ENCODE results near the gene GRIN2A.

Gene GRIN2A

DNA sequence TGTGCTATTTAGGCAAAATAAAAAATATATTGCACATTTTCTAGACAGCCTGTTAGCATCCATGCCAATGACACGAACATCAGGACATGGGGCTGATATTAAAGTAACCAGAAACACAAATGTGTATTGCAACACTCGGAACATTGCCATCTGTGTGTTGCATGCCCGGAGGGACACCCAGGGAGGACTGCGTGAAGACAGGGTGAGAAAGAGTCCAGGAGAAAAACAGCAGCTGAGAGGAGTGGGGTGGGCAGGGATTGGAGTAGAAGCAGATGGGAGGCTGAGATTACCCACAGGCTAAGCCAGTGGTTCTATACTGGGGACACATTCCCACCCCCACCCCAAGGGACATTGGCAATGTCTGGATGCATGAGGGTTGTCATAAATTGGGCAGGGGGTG lies 114.8 kb downstream of the GRIN2A start:
- Histone ChIP-seq H3K27ac (replicated peaks) (no peak overlapping the region), H3K4me3 (replicated peaks; ENCODE audit: insufficient read depth, low read length) (no peak overlapping the region), H3K27me3 (ENCODE audit: insufficient read depth, poor library complexity, severe bottlenecking) (no peaks in the 10 kb centered on the region)
- DNase-seq (ENCODE audit: low read depth in 1 of 2, low spot score in 1 of 2): no peak
- TF ChIP-seq SPI1 (IDR thresholded peaks at IDR 0.05; ENCODE audit: borderline replicate concordance, low read depth) (no peak), POLR2AphosphoS5 (IDR thresholded peaks at IDR 0.05; ENCODE audit: low read depth) (no peak), GABPA (IDR thresholded peaks at IDR 0.05; ENCODE audit: low read depth) (no peak)
- TF ChIP-seq, protein P1, sequence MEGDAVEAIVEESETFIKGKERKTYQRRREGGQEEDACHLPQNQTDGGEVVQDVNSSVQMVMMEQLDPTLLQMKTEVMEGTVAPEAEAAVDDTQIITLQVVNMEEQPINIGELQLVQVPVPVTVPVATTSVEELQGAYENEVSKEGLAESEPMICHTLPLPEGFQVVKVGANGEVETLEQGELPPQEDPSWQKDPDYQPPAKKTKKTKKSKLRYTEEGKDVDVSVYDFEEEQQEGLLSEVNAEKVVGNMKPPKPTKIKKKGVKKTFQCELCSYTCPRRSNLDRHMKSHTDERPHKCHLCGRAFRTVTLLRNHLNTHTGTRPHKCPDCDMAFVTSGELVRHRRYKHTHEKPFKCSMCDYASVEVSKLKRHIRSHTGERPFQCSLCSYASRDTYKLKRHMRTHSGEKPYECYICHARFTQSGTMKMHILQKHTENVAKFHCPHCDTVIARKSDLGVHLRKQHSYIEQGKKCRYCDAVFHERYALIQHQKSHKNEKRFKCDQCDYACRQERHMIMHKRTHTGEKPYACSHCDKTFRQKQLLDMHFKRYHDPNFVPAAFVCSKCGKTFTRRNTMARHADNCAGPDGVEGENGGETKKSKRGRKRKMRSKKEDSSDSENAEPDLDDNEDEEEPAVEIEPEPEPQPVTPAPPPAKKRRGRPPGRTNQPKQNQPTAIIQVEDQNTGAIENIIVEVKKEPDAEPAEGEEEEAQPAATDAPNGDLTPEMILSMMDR (IDR thresholded peaks at IDR 0.05; ENCODE audit: insufficient read depth, low read length): no peak
- TF ChIP-seq, protein P2, sequence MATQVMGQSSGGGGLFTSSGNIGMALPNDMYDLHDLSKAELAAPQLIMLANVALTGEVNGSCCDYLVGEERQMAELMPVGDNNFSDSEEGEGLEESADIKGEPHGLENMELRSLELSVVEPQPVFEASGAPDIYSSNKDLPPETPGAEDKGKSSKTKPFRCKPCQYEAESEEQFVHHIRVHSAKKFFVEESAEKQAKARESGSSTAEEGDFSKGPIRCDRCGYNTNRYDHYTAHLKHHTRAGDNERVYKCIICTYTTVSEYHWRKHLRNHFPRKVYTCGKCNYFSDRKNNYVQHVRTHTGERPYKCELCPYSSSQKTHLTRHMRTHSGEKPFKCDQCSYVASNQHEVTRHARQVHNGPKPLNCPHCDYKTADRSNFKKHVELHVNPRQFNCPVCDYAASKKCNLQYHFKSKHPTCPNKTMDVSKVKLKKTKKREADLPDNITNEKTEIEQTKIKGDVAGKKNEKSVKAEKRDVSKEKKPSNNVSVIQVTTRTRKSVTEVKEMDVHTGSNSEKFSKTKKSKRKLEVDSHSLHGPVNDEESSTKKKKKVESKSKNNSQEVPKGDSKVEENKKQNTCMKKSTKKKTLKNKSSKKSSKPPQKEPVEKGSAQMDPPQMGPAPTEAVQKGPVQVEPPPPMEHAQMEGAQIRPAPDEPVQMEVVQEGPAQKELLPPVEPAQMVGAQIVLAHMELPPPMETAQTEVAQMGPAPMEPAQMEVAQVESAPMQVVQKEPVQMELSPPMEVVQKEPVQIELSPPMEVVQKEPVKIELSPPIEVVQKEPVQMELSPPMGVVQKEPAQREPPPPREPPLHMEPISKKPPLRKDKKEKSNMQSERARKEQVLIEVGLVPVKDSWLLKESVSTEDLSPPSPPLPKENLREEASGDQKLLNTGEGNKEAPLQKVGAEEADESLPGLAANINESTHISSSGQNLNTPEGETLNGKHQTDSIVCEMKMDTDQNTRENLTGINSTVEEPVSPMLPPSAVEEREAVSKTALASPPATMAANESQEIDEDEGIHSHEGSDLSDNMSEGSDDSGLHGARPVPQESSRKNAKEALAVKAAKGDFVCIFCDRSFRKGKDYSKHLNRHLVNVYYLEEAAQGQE (IDR thresholded peaks at IDR 0.05; ENCODE audit: insufficient replicate concordance, low read depth): no peak

DNA sequence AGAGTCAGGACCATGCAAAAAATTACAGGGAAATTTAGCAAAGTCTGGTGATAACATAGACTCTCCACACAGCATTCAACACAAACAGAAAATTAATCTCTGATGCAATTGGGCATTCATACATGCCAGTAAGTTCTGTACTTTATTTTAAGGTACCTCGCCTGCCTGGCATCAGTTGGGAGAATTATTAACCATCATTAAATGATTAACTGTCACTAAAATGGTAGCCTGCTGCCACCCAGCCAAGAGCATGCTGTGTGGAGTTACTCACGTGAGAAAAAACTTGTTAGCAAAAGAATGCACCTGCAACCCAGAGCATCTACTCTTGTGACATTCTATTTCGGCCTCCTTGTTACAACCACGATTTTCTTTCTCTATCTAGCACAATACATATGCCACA lies 117.2 kb downstream of the GRIN2A start:
- no peaks in the 10 kb centered on the region for H3K27me3 ChIP-seq (ENCODE audit: insufficient read depth, poor library complexity, severe bottlenecking)
- H3K4me3 ChIP-seq (replicated peaks; ENCODE audit: insufficient read depth, low read length): no peak overlapping the region
- no peak overlapping the region for H3K27ac ChIP-seq (replicated peaks)
- no peak for DNase-seq (ENCODE audit: low read depth in 1 of 2, low spot score in 1 of 2)
- TF ChIP-seq, protein P1 (IDR thresholded peaks at IDR 0.05; ENCODE audit: insufficient read depth, low read length): no peak
- TF ChIP-seq GABPA (IDR thresholded peaks at IDR 0.05; ENCODE audit: low read depth) (no peak), SPI1 (IDR thresholded peaks at IDR 0.05; ENCODE audit: borderline replicate concordance, low read depth) (no peak), POLR2AphosphoS5 (IDR thresholded peaks at IDR 0.05; ENCODE audit: low read depth) (no peak)
- TF ChIP-seq, protein P2 (IDR thresholded peaks at IDR 0.05; ENCODE audit: insufficient replicate concordance, low read depth): no peak

DNA sequence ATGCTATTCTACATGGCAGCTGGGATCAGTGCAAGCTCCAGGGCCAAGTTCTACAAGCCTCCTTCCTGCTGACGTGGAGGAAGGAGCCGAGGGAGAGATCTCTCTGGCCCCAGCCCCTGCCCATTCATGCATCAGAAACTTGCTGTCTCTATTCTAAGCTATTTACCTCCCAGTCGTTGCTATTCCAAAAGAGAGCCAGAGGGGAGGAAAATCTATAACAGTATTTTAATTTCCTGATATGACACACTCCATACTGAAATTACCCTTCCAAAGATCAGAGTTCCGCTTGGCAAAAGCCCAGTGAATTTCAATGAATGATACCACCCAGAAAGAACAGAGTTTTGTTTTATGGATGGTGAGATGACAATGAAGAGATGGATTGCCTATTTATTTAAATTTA lies 133.4 kb downstream of the GRIN2A start:
- no peak for DNase-seq (ENCODE audit: low read depth in 1 of 2, low spot score in 1 of 2)
- Histone ChIP-seq H3K27me3 (ENCODE audit: insufficient read depth, poor library complexity, severe bottlenecking) (no peaks in the 10 kb centered on the region), H3K4me3 (replicated peaks; ENCODE audit: insufficient read depth, low read length) (no peak overlapping the region), H3K27ac (replicated peaks) (no peak overlapping the region)
- TF ChIP-seq, protein P1 (IDR thresholded peaks at IDR 0.05; ENCODE audit: insufficient read depth, low read length): no peak
- TF ChIP-seq GABPA (IDR thresholded peaks at IDR 0.05; ENCODE audit: low read depth) (no peak), SPI1 (IDR thresholded peaks at IDR 0.05; ENCODE audit: borderline replicate concordance, low read depth) (no peak), POLR2AphosphoS5 (IDR thresholded peaks at IDR 0.05; ENCODE audit: low read depth) (no peak)
- TF ChIP-seq, protein P2 (IDR thresholded peaks at IDR 0.05; ENCODE audit: insufficient replicate concordance, low read depth): no peak

All from HL-60 (cell line).